Activated T-cell treated with anti-CD3 and anti-CD28 coated beads for 24 hours (primary cell): Measurements from ENCODE around the gene FBXO41.

Experiments used
- DNase-seq: peaks from one replicate; pipeline ENCODE4 v3.0.0-alpha.2; 2020; ENCODE audit warnings: low read depth

FBXO41 gene

GRCh38 chr2:73290049-73290839 lies 6.0 kb upstream of the FBXO41 start:
- DNase-seq: no peak

- DNase-seq: no peak
Observed at GRCh38 chr2:73289304-73289703, 5.0 kb upstream of the FBXO41 start.

DNA sequence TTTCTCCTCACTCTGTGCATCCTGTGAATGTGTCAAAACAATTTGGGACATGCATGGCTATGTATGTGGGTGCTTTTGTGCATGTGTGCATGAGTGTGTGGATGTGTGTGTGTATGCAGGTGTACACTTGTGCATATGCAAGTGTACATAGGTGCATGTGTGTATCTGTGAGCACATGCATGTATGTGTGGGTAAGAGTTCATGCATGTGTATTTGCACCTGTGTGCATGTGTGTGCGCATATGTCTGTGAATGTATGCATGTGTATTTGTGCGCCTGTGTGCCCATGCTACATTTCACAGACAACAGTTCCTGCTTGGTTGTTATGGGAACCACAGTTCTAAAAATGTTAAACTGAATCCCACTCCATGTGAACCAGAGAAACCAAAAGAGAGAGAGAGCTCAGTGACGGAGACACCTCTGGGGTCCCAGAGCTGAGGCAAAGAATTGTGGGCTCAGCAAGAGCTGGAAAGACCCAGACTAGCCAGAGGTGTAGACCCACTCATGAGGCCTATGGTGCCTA lies 1.9 kb upstream of the FBXO41 start:
- no peak for DNase-seq

GRCh38 chr2:73285159-73285739 lies 971 bp upstream of the FBXO41 start:
- no peak for DNase-seq

- DNase-seq: no peak
Observed at GRCh38 chr2:73283545-73284295, 558 bp downstream of the FBXO41 start.

DNA sequence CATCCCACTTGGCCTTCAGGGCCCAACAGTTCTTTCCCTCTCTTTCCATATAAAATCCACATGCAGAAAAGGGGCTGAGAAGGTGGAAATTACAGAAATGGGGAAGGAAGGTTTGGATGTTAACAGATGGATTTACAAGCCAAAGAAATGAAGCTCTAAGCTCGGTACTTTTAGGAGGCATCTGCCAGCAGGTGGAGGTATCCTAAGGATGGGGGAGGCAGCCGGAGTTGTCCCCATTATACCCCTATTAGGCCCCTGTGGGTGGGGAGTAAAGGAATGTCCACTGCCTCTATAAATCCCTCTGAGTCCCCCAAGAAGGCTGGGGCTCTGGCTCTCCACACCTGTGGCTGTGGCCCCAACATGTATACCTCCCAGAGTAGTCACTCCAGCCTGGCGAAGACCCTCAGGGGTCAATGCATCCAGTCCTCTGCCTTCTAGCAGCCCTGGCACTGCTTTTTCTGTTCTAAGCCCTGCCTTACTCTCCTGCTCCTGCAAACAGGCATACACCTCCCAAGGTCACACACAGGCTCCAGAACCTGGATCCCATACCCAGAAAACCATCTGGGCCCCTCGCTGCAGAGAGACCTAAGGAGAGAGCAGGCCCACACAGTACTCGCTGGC lies 1.2 kb downstream of the FBXO41 start:
- no peak for DNase-seq

DNA sequence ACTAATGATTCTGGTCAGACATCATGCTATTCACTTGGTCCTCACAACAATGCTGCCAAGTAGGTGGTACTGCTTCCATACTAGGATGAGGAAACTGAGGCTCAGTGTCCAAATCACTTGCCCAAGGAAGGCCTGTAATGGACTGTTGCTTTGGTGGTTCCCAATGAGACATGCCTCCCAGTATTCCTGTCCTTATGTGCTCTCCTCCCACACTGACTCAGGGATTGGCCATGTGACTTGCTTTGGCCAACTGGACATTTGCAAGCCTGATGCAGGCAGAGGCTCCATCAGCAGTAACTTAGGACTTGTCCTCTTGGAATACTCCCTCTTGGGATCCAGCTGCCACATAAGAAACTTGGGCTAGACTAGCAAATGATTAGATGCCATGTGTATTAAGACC lies 3.0 kb downstream of the FBXO41 start:
- no peak for DNase-seq

DNA sequence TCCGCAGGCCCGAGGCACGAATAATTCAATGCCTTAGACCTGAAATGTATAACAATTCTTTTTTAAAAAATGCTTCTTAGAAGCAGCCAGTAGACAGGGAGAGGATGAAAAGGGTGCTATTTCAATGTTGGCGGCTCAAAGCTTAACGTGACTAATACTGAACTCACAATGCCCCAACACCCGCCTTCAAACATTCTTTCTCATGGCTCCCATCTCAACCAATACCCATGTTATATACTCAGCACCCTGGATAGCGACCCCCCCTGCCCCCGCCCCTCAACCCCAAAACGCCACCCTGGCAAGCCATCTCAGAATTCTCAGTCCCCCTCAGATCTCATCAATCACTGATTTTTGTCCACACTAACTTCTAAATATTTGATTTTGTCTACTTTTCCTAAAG lies 4.4 kb downstream of the FBXO41 start:
- no peak for DNase-seq

GRCh38 chr2:73272270-73272669 lies 12.0 kb downstream of the FBXO41 start:
- no peak for DNase-seq

GRCh38 chr2:73269686-73270465 lies 14.4 kb downstream of the FBXO41 start:
- no peak for DNase-seq

DNA sequence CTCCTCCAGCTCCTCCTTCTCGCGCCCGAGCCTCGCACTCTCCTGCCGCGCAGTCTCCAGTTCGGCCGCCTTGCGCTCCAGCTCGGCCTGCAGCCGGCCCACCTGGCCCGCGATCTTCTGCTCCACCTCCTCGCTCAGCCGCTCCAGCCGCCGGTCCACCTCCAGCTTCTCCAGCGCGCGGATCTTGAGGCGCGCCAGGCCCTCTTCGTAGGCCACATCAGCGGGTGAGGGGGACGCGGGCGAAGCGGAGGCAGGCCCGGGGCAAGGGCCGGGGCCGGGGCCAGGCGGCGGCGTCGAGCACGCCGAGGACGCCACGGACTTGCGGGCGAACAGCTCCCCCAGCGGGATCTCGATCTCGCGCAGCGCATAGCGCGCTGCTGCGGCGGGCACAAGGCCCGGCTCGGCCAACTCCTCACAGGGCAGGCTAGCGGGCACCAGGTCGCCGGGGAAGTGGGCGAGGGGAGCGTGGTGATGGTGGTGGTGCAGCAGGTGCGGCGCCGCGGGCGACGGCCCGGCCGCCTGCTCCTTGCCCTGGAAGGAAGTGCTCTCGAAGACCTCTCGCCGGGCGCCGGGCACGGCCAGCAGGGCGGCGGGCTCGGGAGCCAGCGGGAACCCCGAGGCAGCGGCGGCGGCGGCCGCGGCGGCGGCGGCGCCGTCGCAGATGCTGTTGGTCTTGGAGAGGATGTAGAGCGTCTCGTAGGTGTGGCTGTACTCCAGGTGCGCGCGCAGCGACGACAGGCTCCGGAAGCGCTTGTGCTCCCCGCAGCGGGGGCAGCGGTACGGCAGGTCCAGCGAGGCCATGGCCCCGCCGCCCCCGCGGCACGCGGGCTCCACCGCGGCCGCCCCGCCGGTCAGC lies 15.2 kb downstream of the FBXO41 start:
- DNase-seq: peak; percentile 57

GRCh38 chr2:73268366-73268829 lies 15.9 kb downstream of the FBXO41 start:
- DNase-seq: no peak

DNA sequence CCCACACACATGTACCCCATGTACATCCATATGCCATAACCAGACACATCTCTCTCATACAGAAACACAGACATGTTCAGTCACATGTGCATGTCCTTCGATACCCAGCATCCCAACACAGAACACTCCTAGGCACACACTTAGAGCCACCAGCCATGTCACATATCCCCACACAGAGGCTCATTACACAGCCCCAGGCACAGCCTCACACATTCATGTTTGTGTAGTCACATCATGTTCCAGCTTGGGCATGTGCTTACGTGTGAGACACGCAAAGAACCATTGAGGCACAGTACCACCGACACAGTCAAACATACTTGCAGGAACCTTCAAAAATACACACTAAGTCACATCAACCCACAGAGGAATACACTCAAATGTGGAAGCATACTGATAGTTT lies 17.3 kb downstream of the FBXO41 start:
- no peak for DNase-seq

DNA sequence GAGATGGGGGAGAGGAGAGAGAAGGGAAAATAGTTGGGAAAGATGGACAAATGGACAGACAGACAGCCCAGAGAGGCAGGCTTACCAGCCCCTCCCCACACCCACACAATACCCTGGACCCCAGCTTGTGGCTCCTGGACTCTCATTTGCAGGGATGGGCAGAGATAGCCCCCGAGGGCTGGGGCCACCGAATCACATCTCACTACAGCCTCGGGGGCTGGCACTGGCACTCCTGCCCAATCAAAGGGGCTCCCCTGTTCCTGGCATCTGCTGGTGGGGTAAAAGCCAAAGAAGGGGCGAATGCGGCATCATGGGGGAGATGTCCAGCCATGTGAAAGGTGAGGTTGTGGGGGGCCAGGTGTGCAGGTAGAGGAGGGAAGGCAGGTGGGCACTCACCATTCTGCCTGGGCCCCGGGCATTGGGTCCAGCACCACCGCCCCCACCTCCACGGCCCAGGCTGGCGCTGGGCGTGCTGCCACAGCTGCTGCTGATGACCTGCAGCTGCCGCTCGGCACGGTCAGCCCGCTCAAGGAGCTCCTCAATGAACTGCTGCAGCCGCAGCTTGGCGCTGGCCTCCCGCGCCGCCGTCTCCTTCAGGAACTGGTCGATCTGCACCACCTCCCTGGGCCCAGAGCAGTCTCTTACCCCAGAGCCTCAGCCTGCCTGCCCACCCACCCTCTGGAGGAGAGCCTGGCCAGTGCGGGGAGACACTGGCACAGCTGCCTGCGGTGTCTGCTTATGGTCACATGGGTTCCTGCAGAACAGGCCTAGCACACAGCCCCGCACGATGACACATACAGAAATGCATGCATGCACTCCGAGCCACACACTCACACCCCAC lies 18.0 kb downstream of the FBXO41 start:
- DNase-seq: no peak

- no peak for DNase-seq
Observed at GRCh38 chr2:73265298-73266060, 18.8 kb downstream of the FBXO41 start.

DNA sequence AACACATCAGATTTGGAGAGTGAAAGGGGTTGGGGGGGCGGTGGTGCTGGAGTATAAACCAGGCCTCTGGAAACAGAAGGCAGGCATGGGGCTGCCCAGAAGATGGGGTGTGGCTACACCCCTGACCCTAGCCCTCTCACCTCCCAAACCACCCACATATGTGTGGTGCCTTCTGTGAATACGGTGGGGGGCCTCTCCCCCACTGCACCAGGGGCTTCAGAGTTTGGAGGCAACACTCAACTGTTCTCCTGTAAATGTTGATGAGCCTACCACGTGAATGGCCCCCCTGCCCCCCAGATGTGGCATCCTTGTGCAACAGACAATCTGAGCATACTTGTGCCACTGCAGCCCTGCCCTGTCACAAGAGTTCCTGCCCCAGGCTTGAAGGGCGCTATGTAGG lies 19.5 kb downstream of the FBXO41 start:
- no peak for DNase-seq

- no peak for DNase-seq
Observed at GRCh38 chr2:73264332-73264606, 20.0 kb downstream of the FBXO41 start.

DNA sequence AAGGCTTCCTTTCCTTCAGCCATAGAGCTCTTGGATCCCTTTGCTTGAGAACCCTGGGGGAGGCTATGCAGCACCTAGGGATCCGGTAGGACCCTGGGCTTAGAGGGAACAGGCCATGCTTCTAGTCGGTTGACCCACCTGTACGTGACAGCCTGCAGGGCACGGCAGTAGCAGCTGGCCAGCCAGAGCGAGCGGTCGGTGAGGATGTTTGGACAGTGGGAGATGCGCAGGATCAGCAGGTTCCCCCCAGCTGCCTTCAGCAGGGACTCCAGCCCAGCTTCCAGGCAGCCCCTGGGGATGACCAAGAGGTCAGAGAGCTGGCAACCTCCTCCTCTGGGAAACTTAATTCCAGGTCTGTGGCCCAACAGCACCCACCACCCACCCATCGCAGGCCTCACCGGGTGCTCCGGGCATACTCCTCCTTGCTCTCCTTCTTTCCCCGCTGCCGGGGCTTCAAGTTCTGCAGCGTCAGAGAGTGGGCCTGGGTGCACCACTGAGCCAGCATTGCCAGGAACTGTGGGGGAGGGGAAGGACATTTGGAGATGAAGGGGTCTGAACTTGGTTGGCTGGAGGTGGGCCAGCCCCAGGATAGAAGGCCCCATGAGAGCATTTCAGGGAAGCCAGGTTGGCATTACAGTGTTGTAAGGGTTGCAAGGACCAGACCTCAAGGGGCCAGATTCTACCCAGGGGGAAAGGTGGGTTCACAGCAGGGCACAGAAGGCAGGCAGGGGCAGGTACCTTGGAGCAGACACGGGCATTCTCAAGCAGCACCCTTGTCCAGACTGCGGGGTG lies 20.5 kb downstream of the FBXO41 start:
- DNase-seq: no peak
